Measurements from ENCODE around the gene PAOX. TPM values are rescaled to one million over a fixed set of nuclear protein-coding genes. Genes with fewer than 3 reads are reported as not detected.
A peak's percentile ranks its signal among the peaks of the same experiment; 100 is the strongest.

PAOX gene
- total and polyA plus RNA-seq, 9 of the 15 experiments (the other 6 are each of a cell fraction or from before 2014, with no cell fraction given): 0.80 to 6.4 (median 2.6) TPM

- TF ChIP-seq MGA (IDR thresholded peaks at IDR 0.05) (peak; percentile 60; the same call in 1 of the 2 replicates), HMG20A (CRISPR knock-in tag; conservative IDR thresholded peaks at IDR 0.05) (no peak), GABPB1 (CRISPR knock-in tag; IDR thresholded peaks at IDR 0.05) (peak; percentile 83), PRPF4 (IDR thresholded peaks at IDR 0.05; ENCODE audit: insufficient read depth, low read depth, low read length, poor library complexity, severe bottlenecking) (no peak), MCM7 (IDR thresholded peaks at IDR 0.05) (0 out of 4 replicates have a peak, but pooled peaks of 1 of the 2 experiments have one; percentile 36), DNMT1 (IDR thresholded peaks at IDR 0.05) (0 out of 2 replicates have a peak, but pooled peaks have one; percentile 42), L3MBTL2 (IDR thresholded peaks at IDR 0.05) (peak; percentile 55), NCOA6 (IDR thresholded peaks at IDR 0.05) (0 out of 2 replicates have a peak, but pooled peaks have one; percentile 20), RCOR1 (IDR thresholded peaks at IDR 0.05; ENCODE audit: borderline replicate concordance in 1 of 2, low read depth in 2 of 2, low read length in 2 of 2) (peak in 1 of 2 experiments; percentile 29; a peak in 1 of 4 replicates), TOE1 (IDR thresholded peaks at IDR 0.05; ENCODE audit: borderline replicate concordance) (peak; percentile 83), TOE1 (CRISPR knock-in tag; IDR thresholded peaks at IDR 0.05; ENCODE audit: borderline replicate concordance, low read depth) (no peak), ZNF592 (IDR thresholded peaks at IDR 0.05) (peak; percentile 52; the same call in 1 of the 2 replicates)
These were observed 9.3 kb downstream of the PAOX start (continued) for GRCh38 chr10:133388236-133388972.

Data from K562 (cell line).